ENCODE data around the gene CLTA. TPM values are rescaled to one million over a fixed set of nuclear protein-coding genes. Genes with fewer than 3 reads are reported as not detected.

Gene CLTA, protein sequence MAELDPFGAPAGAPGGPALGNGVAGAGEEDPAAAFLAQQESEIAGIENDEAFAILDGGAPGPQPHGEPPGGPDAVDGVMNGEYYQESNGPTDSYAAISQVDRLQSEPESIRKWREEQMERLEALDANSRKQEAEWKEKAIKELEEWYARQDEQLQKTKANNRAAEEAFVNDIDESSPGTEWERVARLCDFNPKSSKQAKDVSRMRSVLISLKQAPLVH
- total RNA-seq = 100 to 1,000 TPM in 1 of 2 donors, 10 to 100 TPM in 1; 77.0 to 127 TPM

DNA sequence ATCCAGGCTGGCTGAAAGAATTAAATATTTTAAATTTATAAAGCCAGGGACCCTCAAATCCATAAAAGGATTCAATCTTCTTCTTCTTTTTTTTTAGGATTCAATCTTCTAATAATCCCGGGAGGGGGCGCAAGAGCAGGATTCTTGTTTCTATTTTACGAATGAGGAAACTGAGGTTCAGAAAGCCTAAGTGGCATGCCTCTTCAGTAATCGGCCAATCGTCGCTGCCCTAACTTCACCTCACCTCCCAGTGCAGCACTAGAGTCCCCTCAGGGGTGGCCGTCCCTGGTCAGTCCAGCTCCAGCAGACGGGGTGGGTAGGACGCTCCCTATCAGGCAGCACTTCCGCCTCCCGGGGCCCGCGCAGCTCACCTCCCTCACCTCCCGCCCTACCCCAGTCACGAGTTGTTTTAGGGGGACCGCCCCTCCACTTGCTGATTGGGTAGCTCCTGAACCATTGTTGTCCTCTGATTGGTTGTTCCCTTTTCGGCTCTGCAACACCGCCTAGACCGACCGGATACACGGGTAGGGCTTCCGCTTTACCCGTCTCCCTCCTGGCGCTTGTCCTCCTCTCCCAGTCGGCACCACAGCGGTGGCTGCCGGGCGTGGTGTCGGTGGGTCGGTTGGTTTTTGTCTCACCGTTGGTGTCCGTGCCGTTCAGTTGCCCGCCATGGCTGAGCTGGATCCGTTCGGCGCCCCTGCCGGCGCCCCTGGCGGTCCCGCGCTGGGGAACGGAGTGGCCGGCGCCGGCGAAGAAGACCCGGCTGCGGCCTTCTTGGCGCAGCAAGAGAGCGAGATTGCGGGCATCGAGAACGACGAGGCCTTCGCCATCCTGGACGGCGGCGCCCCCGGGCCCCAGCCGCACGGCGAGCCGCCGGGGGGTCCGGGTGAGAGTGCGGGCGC lies at the start of gene CLTA:
Gene CLTA (plus strand): TSS at position 534 of the 902 bp plus-strand sequence. CDS start 136 bp downstream, at position 670.
- peak; percentile 99 for ATAC-seq
- Mint-ChIP-seq H3K36me3 (peaks cover 16 to 17% of the 10 kb centered on the region in 2 donors), H3K9me3 (no peaks in the 10 kb centered on the region), H3K27ac (peak within 1 kb of the TSS; percentile 88 to 96)
- peak; percentile 89 to 97 for DNase-seq (ENCODE audit: low spot score in 2 of 2)

DNA sequence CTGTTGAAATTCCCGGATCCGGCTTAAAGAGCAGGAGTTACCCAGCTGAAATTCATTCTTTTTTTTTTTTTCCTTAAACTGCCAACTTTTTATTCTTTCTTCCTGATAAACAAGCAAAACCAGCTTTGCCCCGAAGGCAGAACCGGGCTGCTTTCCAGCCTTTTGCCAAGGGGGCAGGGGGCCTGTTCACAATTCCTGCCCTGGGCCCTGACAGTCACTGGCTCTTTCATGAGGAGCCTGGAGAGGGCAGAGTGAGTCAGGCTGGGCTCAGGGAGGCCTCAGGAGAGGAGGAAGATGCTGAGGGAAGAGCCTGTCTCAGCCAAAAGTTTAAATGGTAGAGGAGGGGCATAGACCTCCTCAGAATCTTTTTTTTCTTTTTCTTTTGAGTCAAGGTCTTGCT lies 49.4 kb upstream of the CLTA start:
- ATAC-seq = no peak
- Mint-ChIP-seq H3K36me3 (peaks cover 17 to 24% of the 10 kb centered on the region in 2 donors), H3K9me3 (peaks cover 8 to 12% of the 10 kb centered on the region in 2 donors), H3K27ac (peak overlapping the region in 1 of 2 donors; percentile 15)
- no peak for DNase-seq (ENCODE audit: low spot score in 2 of 2)

DNA sequence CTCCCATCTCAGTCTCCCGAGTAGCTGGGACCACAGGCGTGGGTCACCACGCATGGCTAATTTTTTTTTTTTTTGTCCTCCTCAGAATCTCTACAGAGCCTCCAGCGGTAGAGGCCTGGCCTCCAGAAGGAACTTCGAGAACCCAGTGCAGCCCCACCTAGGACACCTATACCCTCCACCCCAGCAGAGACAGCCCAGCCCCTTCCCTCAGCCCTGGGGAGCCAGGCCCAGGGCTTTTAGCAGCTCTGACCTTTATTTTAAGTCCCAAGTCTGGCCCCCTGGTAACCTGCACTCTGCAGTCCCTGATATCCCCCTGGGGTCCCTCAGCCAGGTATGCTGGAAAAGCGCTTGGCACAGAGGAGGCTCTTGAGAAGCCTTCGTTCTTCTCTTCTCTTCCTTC lies 49.0 kb upstream of the CLTA start:
- DNase-seq (ENCODE audit: low spot score in 2 of 2) (no peak), ATAC-seq (no peak)
- peaks cover 9 to 14% of the 10 kb centered on the region in 2 donors for H3K9me3 Mint-ChIP-seq
- H3K36me3 Mint-ChIP-seq = peaks cover 19 to 29% of the 10 kb centered on the region in 2 donors
- peak overlapping the region; percentile 44 to 91 for H3K27ac Mint-ChIP-seq

DNA sequence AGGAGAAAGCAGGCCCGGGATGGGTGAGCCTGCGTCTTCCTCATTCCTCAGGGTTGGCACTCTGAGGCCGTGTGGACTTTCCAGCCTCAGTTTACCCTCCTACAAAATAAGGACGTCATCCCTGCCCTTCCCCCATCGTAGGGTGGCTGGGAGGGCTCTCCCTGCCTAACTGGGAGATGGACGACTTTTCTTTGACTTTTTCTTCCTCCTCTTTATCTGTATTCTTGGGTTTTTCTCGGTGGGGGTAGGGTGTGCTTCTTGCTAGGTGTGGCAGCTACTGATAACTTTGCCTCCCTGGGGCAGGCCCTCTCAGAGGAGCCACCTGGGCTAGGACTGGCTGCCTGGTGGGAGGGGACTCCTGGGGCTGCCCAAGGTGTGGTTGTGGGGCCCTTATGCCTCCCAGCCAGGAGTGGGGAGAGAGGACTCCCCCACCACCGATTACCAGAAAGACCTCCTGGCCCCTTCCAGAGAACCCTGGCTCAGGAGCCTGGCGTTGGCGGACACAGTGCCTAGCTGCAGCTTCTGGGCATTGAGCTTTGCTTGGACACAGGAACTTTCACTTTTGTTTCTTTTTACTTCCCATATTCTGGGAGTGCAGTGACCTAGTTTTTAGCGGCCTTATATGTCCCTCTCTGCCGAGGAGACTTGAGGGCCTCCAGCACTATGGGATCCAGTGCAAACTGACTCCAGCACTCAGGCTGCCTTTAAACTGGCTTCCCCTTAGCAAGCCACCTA lies 48.0 kb upstream of the CLTA start:
- Mint-ChIP-seq H3K36me3 (peaks cover 19 to 38% of the 10 kb centered on the region in 2 donors), H3K27ac (peak overlapping the region; percentile 90 to 91), H3K9me3 (peaks cover 9 to 20% of the 10 kb centered on the region in 2 donors)
- ATAC-seq (peak in 1 of 2 donors; percentile 28), DNase-seq (ENCODE audit: low spot score in 2 of 2) (no peak)

DNA sequence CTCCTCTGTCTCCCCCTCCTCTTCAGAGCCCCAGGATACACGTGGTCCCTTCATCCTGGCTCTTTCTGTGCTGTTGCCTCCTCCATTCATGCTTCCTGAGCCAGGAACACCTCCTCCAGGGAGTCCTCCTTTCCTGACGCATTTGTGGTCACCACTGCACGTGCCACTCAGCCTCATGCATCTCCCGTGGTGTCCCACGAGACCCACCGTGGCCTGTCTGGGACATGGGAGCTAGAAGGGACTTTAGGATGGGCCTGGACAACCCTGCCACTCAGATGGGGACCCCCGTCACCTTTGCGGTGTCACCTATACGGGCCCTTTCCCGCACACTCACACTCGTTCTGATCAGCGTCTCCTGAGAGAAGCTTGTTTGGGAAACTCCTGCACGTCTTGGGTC lies 47.5 kb upstream of the CLTA start:
- ATAC-seq = peak in 1 of 2 donors; percentile 8
- Mint-ChIP-seq H3K36me3 (peaks cover 19 to 41% of the 10 kb centered on the region in 2 donors), H3K9me3 (peaks cover 9 to 20% of the 10 kb centered on the region in 2 donors), H3K27ac (peak overlapping the region; percentile 90 to 91)
- no peak for DNase-seq (ENCODE audit: low spot score in 2 of 2)

DNA sequence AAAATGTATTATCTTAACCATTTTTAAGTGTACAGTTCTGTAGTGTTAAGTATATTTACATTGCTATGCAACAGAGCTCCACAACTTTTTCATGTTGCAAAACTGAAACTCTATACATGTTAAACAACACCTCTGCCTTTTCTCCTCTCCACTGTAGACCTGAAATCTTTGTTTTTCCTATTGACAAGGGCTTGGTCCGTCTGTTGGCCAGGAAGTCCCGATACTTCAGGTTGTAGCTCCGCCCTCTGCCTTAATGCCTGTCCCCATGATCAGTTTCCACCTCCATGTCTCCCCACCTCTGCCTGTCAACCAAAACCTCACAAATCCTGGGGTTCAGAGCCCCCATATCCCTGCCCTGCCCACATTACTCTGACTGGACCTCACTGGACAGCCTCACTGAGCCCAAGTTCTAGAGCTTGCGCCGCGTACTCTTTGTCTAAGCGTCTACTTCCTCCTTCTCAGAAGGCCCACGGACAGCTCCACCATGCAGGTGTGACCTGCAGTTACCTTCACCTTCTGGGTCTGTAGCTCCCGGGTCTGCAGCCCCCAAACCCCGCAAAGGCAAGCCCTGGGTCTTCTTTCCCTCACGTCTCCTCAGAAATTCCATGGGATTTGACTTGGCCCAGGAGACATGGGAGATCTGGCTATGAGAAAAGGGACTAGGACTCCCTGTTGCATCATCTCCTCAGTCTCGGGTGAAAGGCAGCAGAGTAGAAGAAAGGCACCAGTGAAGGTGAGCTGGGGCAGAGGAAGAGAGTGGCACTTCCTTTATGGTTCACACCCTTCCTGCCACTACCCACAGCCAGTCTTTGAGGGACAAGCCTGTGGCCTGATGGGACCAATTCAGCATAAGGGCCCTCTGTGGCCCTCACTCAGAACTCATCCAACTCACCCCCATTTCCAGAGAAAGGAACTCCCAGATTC lies 46.1 kb upstream of the CLTA start:
- Mint-ChIP-seq H3K36me3 (peaks cover 19 to 41% of the 10 kb centered on the region in 2 donors), H3K27ac (peak overlapping the region; percentile 90 to 91), H3K9me3 (peaks cover 9 to 20% of the 10 kb centered on the region in 2 donors)
- peak; percentile 43 to 44 for ATAC-seq
- no peak for DNase-seq (ENCODE audit: low spot score in 2 of 2)

DNA sequence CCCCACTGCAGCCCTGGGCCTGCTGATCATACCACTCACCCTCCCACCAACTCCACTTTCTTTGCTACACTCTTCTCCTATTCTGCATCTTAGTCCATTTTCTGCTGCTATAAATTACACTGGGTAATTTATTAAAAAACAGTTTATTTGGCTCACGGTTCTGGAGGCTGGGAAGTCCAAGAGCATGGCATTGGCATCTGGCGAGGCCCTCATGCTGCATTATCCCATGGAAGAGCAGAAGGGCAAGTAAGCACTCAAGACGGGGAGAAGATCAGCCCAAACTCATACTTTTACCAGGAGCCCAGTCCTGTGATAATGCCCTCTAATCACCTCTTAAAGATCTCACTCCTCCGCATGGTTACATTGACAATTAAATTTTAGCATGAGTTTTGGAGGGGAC lies 44.8 kb upstream of the CLTA start:
- H3K36me3 Mint-ChIP-seq = peaks cover 19 to 42% of the 10 kb centered on the region in 2 donors
- ATAC-seq (no peak), DNase-seq (ENCODE audit: low spot score in 2 of 2) (no peak)
- peaks cover 9 to 20% of the 10 kb centered on the region in 2 donors for H3K9me3 Mint-ChIP-seq
- no peak overlapping the region for H3K27ac Mint-ChIP-seq

DNA sequence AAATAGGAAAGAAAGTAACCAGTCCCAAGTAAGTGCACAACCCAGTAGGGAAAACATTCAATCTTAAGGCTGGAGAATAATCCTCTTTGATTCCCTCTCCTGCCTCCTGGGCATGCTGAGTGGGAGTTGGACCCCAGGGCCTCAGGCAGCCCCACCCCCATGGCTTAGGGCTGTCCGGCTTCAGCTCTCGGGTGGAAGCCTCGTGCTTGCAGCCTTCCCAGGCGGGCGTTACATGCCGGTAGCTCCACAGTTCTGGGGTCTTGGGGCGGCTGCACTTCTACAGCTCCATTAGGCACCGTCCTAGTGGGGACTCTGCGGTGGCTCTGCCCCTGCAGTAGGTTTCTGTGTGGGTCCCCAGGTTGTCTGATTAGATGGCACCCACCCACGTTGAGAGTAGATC lies 44.1 kb upstream of the CLTA start:
- Mint-ChIP-seq H3K9me3 (peaks cover 9 to 20% of the 10 kb centered on the region in 2 donors), H3K27ac (no peak overlapping the region), H3K36me3 (peaks cover 19 to 49% of the 10 kb centered on the region in 2 donors)
- no peak for ATAC-seq
- no peak for DNase-seq (ENCODE audit: low spot score in 2 of 2)

DNA sequence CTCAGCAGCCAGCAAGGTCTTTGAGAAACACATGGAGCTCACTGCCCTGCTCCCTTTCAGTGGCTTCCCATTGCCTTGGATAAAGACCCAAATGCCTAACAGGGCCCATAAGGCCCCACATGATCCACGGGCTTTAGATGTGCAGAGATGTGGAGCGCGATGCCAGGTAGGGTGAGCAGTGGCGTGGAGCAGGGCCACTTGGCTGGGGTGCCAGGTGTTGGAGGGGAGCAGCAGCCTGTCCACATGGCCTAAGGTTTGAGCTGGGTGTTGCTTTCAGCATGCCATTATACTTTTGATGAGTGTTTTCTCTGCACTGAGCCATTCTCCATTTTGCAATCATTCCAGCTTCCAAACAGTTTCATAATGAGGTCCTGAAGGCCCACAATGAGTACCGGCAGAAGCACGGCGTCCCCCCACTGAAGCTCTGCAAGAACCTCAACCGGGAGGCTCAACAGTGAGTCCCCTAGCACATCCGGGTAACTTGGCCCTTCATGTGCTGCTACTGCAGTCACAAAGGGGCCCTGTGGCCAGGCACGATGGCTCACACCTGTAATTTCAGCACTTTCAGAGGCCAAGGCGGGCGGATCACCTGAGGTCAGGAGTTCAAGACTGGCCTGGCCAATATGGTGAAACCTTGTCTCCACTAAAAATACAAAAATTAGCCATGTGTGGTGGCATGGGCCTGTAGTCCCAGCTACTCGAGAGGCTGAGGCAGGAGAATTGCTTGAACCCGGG lies 43.1 kb upstream of the CLTA start:
- ATAC-seq = no peak
- Mint-ChIP-seq H3K27ac (no peak overlapping the region), H3K36me3 (peaks cover 19 to 54% of the 10 kb centered on the region in 2 donors), H3K9me3 (peaks cover 9 to 20% of the 10 kb centered on the region in 2 donors)
- no peak for DNase-seq (ENCODE audit: low spot score in 2 of 2)

DNA sequence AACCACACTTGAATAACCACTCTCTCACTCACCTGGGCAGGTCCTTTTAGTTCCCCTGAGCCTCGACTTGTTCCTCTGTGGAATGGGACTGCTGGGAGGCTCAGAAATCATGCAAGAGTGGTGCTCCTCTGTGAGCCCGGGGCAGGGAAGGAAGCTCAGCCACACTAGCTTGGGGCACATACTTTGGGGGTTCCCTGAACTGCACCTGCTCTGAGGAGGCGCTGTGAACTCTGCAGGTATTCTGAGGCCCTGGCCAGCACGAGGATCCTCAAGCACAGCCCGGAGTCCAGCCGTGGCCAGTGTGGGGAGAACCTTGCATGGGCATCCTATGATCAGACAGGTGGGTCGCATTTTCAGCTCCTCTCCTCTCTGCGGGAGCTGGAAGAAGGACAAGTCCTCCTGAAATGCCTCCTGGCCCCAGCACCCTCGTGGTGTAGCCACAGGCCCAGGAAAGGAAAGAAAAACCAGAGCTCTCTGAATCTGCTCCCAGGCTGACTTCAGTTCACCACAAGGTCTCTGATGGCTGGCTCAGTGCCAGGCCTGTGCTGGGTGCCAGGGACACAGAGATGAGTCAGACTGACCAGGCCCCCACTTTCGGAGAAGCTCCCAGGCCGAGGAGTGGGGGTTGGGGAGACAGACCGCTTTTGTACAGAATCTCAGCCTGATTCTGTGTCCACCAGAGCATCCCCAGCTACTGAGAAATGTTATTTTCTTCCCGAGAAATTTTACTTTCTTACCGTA lies 42.2 kb upstream of the CLTA start:
- Mint-ChIP-seq H3K27ac (no peak overlapping the region), H3K36me3 (peaks cover 19 to 54% of the 10 kb centered on the region in 2 donors), H3K9me3 (peaks cover 9 to 20% of the 10 kb centered on the region in 2 donors)
- DNase-seq (ENCODE audit: low spot score in 2 of 2) (peak; percentile 60 to 86), ATAC-seq (peak; percentile 47 to 61)

DNA sequence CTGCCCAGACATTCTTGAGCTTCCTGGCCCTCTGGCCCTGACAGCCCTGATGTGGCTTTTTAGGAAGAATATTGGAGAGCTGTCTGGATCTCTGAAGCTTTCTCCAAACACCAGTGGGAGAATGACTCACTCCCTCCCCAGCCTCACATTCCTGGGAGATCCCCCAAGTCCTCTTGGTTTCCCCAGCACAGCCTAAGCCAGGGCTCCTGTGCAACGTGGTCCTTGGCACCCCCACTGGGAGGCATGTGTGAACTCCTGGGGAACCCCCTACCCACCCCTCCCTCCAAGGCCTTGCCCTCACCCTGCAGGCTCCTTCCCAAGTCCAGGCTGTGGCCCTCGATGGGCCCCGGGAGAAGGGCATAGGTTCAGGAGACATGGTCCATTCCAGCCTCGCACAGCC lies 41.5 kb upstream of the CLTA start:
- peaks cover 19 to 49% of the 10 kb centered on the region in 2 donors for H3K36me3 Mint-ChIP-seq
- DNase-seq (ENCODE audit: low spot score in 2 of 2) (no peak), ATAC-seq (peak in 1 of 2 donors; percentile 9)
- peaks cover 9 to 20% of the 10 kb centered on the region in 2 donors for H3K9me3 Mint-ChIP-seq
- H3K27ac Mint-ChIP-seq = no peak overlapping the region

DNA sequence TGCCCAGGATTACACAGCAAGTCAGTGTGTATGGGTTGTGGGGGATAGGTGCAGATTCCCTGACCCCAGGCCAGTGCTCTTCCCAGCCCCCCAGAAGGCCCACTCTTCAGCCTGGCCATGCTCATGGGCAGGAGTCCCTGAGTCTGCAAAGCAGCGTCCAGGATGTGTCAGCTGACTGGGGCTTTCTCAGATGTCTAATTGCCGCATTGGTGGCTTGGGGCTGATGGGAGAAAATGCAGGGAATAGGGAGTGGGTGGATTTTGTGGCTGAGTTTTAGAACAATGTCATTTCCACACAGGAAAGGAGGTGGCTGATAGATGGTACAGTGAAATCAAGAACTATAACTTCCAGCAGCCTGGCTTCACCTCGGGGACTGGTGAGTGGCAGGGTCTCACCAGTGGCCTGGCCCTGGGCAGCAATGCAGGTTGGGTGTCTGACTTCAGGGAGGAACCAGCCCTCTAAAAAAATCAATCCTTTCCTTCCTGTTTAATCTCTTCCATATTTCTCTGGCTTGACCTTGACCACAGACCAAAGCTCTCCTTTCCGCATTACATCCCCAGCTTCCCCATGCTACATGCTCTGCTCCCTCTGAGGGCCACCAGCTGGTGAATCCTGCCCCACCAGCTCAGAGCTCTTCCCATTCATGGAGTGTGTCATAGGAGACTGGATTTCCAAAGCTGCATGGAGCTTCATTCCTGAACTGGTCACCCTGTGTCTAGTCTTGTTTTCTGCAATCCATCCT lies 40.0 kb upstream of the CLTA start:
- ATAC-seq (no peak), DNase-seq (ENCODE audit: low spot score in 2 of 2) (no peak)
- Mint-ChIP-seq H3K9me3 (peaks cover 4 to 13% of the 10 kb centered on the region in 2 donors), H3K27ac (peak overlapping the region; percentile 88 to 91), H3K36me3 (peaks cover 7 to 36% of the 10 kb centered on the region in 2 donors)

DNA sequence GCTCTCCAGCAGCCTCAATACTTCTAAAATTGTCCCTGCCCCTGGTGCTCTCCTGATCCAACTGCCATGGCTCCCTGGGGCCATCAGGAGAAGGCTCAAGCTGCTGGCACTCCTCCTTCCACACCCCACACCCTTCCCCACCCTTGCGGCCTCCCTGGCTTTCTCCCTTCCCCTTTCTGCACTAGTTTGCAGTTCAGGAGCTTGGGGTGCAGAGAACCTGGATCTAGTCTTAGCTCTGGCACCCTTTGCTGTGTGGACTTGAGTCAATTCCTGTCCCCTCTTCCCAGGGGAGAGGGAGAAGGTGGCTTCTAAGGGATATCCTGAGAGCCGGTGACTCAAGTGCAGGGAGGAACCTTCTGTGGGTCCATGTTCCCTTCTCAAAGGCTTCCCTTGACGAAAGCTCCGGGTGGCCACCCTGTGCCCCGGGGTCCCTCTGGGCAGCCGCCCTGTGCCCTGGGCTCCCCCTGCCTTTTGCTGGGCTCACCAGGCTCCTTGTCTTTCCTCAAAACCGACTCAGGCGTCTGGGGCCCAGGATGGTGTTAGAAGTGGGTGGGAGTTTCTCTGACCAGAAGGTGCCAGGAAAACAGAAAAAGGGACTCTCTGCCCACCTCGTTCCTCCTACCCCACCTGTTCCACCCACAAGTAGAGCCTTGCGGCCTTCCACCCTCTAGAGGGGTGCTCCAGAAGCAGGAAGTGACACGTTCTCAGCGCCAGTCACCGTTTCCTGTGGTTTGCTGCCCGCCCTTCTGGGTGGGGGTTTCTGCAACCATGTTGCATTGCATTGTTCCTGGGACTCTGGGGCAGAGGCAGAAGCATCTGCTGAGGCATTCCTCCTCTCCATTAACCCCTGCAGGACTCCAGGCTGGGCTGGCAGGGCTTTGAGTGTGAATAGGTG lies 39.2 kb upstream of the CLTA start:
- ATAC-seq (peak; percentile 88 to 90), DNase-seq (ENCODE audit: low spot score in 2 of 2) (peak; percentile 80 to 90)
- Mint-ChIP-seq H3K36me3 (peaks cover 0 to 28% of the 10 kb centered on the region in 2 donors), H3K27ac (peak overlapping the region; percentile 88 to 91), H3K9me3 (peaks cover 0 to 5% of the 10 kb centered on the region in 2 donors)
